ENCODE measurements around the gene ZNF189.

Gene ZNF189

GRCh38 chr9:101434998-101435397, 36.3 kb downstream of the ZNF189 start:
- H3K9me3 ChIP-seq (ENCODE audit: insufficient read depth, low read depth, low read length) = no peaks in the 10 kb centered on the region
- no peak overlapping the region for H3K4me2 ChIP-seq (ENCODE audit: low read depth, low read length, poor library complexity, severe bottlenecking)
- H3F3A ChIP-seq (ENCODE audit: low read depth) = no peaks in the 10 kb centered on the region
- TF ChIP-seq CTCF (conservative IDR thresholded peaks at IDR 0.05; ENCODE audit: low read length) = no peak
- no peak for TF ChIP-seq EZH2phosphoT487 (IDR thresholded peaks at IDR 0.05; ENCODE audit: borderline replicate concordance)
- no peaks in the 10 kb centered on the region for H4K20me1 ChIP-seq (ENCODE audit: insufficient read depth, low read length, poor library complexity, severe bottlenecking)
- no peak overlapping the region for H3K4me3 ChIP-seq (ENCODE audit: low read length, poor library complexity, severe bottlenecking)
- H3K36me3 ChIP-seq (ENCODE audit: insufficient read depth, low read length) = no peaks in the 10 kb centered on the region
- H3K27me3 ChIP-seq (ENCODE audit: insufficient read depth, low read length, poor library complexity, severe bottlenecking) = no peaks in the 10 kb centered on the region
- no peaks in the 10 kb centered on the region for H3K9me2 ChIP-seq (replicated peaks; ENCODE audit: low read depth, low read length)
- no peaks in the 10 kb centered on the region for H3K4me1 ChIP-seq (ENCODE audit: insufficient read depth, low read length, poor library complexity, severe bottlenecking)
- H3K9ac ChIP-seq (ENCODE audit: low read depth, low read length, poor library complexity, severe bottlenecking) = no peak overlapping the region
- H2AFZ ChIP-seq (ENCODE audit: low read length) = no peak overlapping the region
- H3K79me2 ChIP-seq (ENCODE audit: insufficient read depth, low read length) = no peaks in the 10 kb centered on the region

GRCh38 chr9:101435601-101436079, 37.0 kb downstream of the ZNF189 start, which contains the start of gene ALDOB:
Gene ALDOB, minus strand, starts transcription at chr9:101435774. Its CDS starts 4,887 bp downstream, at chr9:101430887.
- Histone ChIP-seq H3K4me1 (ENCODE audit: insufficient read depth, low read length, poor library complexity, severe bottlenecking) (no peaks in the 10 kb centered on the region), H3K9ac (ENCODE audit: low read depth, low read length, poor library complexity, severe bottlenecking) (no peak within 1 kb of the TSS), H4K20me1 (ENCODE audit: insufficient read depth, low read length, poor library complexity, severe bottlenecking) (no peaks in the 10 kb centered on the region), H3K9me3 (ENCODE audit: insufficient read depth, low read depth, low read length) (no peaks in the 10 kb centered on the region), H2AFZ (ENCODE audit: low read length) (no peak within 1 kb of the TSS), H3K36me3 (ENCODE audit: insufficient read depth, low read length) (no peaks in the 10 kb centered on the region), H3K4me3 (ENCODE audit: low read length, poor library complexity, severe bottlenecking) (no peak within 1 kb of the TSS), H3F3A (ENCODE audit: low read depth) (no peaks in the 10 kb centered on the region), H3K79me2 (ENCODE audit: insufficient read depth, low read length) (no peaks in the 10 kb centered on the region), H3K4me2 (ENCODE audit: low read depth, low read length, poor library complexity, severe bottlenecking) (no peak within 1 kb of the TSS), H3K27me3 (ENCODE audit: insufficient read depth, low read length, poor library complexity, severe bottlenecking) (no peaks in the 10 kb centered on the region), H3K9me2 (replicated peaks; ENCODE audit: low read depth, low read length) (no peaks in the 10 kb centered on the region)
- TF ChIP-seq CTCF (conservative IDR thresholded peaks at IDR 0.05; ENCODE audit: low read length) (no peak), EZH2phosphoT487 (IDR thresholded peaks at IDR 0.05; ENCODE audit: borderline replicate concordance) (no peak)

- Histone ChIP-seq H3F3A (ENCODE audit: low read depth) (no peaks in the 10 kb centered on the region), H3K9ac (ENCODE audit: low read depth, low read length, poor library complexity, severe bottlenecking) (no peak overlapping the region), H3K4me3 (ENCODE audit: low read length, poor library complexity, severe bottlenecking) (no peak overlapping the region), H3K79me2 (ENCODE audit: insufficient read depth, low read length) (no peaks in the 10 kb centered on the region), H4K20me1 (ENCODE audit: insufficient read depth, low read length, poor library complexity, severe bottlenecking) (no peaks in the 10 kb centered on the region), H3K4me2 (ENCODE audit: low read depth, low read length, poor library complexity, severe bottlenecking) (no peak overlapping the region), H3K9me2 (replicated peaks; ENCODE audit: low read depth, low read length) (no peaks in the 10 kb centered on the region), H3K36me3 (ENCODE audit: insufficient read depth, low read length) (no peaks in the 10 kb centered on the region), H3K27me3 (ENCODE audit: insufficient read depth, low read length, poor library complexity, severe bottlenecking) (no peaks in the 10 kb centered on the region), H2AFZ (ENCODE audit: low read length) (no peak overlapping the region), H3K4me1 (ENCODE audit: insufficient read depth, low read length, poor library complexity, severe bottlenecking) (no peaks in the 10 kb centered on the region), H3K9me3 (ENCODE audit: insufficient read depth, low read depth, low read length) (no peaks in the 10 kb centered on the region)
- TF ChIP-seq CTCF (conservative IDR thresholded peaks at IDR 0.05; ENCODE audit: low read length) = no peak
- no peak for TF ChIP-seq EZH2phosphoT487 (IDR thresholded peaks at IDR 0.05; ENCODE audit: borderline replicate concordance)
These were observed 39.2 kb downstream of the ZNF189 start for GRCh38 chr9:101437806-101438232.

Data from Loucy (cell line).